PC-9 (cell line): ENCODE results near the gene PIP.

Experiments
- CTCF ChIP-seq: fragments of 200-600 bp; sonication (generic); conservative IDR thresholded peaks from 2 replicates; pipeline ENCODE4 v1.6.1; 2017; ENCODE audit warnings: mixed run types, antibody characterized with exemption, mild to moderate bottlenecking, moderate library complexity
- EZH2 ChIP-seq: fragments of 200-600 bp; sonication (generic); IDR thresholded peaks from 2 replicates; pipeline ENCODE4 v1.8.0; 2017; ENCODE audit warnings: antibody characterized with exemption, low read depth

GRCh38 chr7:143129477-143129876 lies 2.4 kb upstream of the PIP start:
- no peak for TF ChIP-seq CTCF
- no peak for TF ChIP-seq EZH2
